Stomach (tissue), 9 donors: Measurements from ENCODE around the gene CNNM4. TPM values are rescaled to one million over a fixed set of nuclear protein-coding genes. Genes with fewer than 3 reads are reported as not detected.

ENCODE experiments used
- DNase-seq, 2 donors: peaks; one replicate each; pipeline versions ENCODE4 v3.0.0 to v3.0.0-alpha.2; 2013 to 2019
- H3K27ac ChIP-seq, 5 donors: fragments of 200-600 bp in 4 of 5; sonication (generic) in 4 of 5; one replicate each; pipeline ENCODE4 v1.5.1; 2013 to 2019; ENCODE audit warnings: mild to moderate bottlenecking in 1 of 5, moderate library complexity in 1 of 5
- H3K27me3 ChIP-seq, 3 donors: fragments of 200-600 bp; sonication (generic); one replicate each; pipeline ENCODE4 v1.5.1; 2017 to 2019; ENCODE audit warnings: mixed run types in 1 of 3
- H3K36me3 ChIP-seq, 4 donors: fragments of 200-600 bp; sonication (generic); 1 replicate in 3 of 4; 2 replicates in 1 of 4; pipeline ENCODE4 v1.5.1; 2016 to 2019
- H3K4me1 ChIP-seq, 4 donors: fragments of 200-600 bp; sonication (generic); one replicate each; pipeline ENCODE4 v1.5.1; 2016 to 2019
- H3K4me3 ChIP-seq, 4 donors: fragments of 200-600 bp; sonication (generic) in 3 of 4; one replicate each; pipeline ENCODE4 v1.5.1; 2016 to 2019; ENCODE audit warnings: mild to moderate bottlenecking in 1 of 4
- H3K9me3 ChIP-seq, 4 donors: fragments of 200-600 bp; sonication (generic); one replicate each; pipeline ENCODE4 v1.5.1; 2016 to 2019
- CTCF ChIP-seq, 7 experiments: fragments of 450-650 bp in 4 of 7; fragments of 200-600 bp in 3 of 7; sonication (generic) in 3 of 7; IDR thresholded peaks; one replicate each; pipeline ENCODE4 v1.5.1; 2016 to 2019; ENCODE audit warnings: antibody characterized with exemption in 7 of 7, control low read depth in 2 of 7, mild to moderate bottlenecking in 1 of 7
- EP300 ChIP-seq: sonication (generic); formaldehyde crosslinking; IDR thresholded peaks from one replicate; pipeline ENCODE4 v1.6.1; 2017; ENCODE audit warnings: antibody characterized with exemption
- POLR2A ChIP-seq, 4 donors: fragments of 450-650 bp; IDR thresholded peaks; one replicate each; pipeline ENCODE4 v1.6.1; 2016; ENCODE audit warnings: antibody characterized with exemption in 4 of 4, control low read depth in 2 of 4, mild to moderate bottlenecking in 1 of 4, moderate library complexity in 1 of 4
- POLR2AphosphoS5 ChIP-seq, 3 donors: sonication (generic); formaldehyde crosslinking; IDR thresholded peaks; one replicate each; pipeline ENCODE4 v1.6.1; 2016; ENCODE audit warnings: antibody characterized with exemption in 3 of 3
- WGBS, 5 donors: extraction: QIAGEN DNeasy Blood & Tissue Kit in 3 of 5; methylation state at CpG; one replicate each; pipeline versions ENCODE4 v1.1.5 to v1.1.7; 2013 to 2018; 5-methylcytosine and 5-hydroxymethylcytosine counted together
- intact Hi-C: fragments of 100-400 bp; cut with DNase I; formaldehyde crosslinking; loops from one replicate; pipeline ENCODE4 v1.15.1; 2023; ENCODE audit warnings: low total_unique reads
- polyA plus RNA-seq, 3 donors: library from polyadenylated mRNA; stranded (reverse); fragments of 200-250 nt; gene quantifications; one replicate each; pipeline ENCODE4 v1.2.3, GENCODE V29; 2013
- total RNA-seq, 5 donors: library from RNA; depleted of rRNA; stranded (reverse); fragments of >200 nt; gene quantifications; one replicate each; pipeline versions ENCODE4 v1.1.0 to v1.2.3, GENCODE V29; 2014 to 2016
- donor health status: healthy with polysubstance abuse.
- donor health status: Bipolar disorder and iron deficiency.
- donor health status: healthy.

Gene CNNM4
- total and polyA plus RNA-seq, 8 donors: 1.2 to 26.6 (median 2.8) TPM

- H3K27me3 ChIP-seq: no peaks in the 10 kb centered on the region
- 55 to 58% (median 57%) methylated on average over 7 of the region's 7 CpGs for WGBS, 5 donors
- DNase-seq: no peak
These were observed 6.9 kb upstream of the CNNM4 start for GRCh38 chr2:96753661-96754282.

DNA sequence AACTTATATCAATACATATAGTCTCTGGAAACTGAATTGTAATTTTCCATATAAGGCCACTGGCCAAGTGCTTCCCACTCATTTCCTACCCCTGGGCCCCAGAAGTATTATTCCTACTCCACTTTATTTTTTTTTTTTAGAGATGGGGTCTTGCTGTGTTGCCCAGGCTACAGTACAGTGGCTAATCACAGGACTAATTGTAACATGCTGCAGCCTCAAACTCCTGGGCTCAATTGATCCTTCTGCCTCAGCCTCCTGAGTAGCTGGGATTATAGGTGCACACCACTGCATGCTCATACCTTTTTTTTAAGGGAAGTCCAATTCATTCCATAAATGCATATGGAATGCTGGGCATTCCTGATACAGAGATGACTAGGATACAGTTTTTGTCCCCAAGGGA is 6.4 kb upstream of the CNNM4 start:
- no peaks in the 10 kb centered on the region for H3K36me3 ChIP-seq

More at GRCh38 chr2:96753661-96754282, 6.9 kb upstream of the CNNM4 start:
- Histone ChIP-seq H3K36me3 (no peaks in the 10 kb centered on the region), H3K9me3 (no peaks in the 10 kb centered on the region), H3K4me1 (peaks cover 0 to under 1% (median 0%) of the 10 kb centered on the region in 4 donors), H3K4me3 (no peak overlapping the region), H3K27ac (no peak overlapping the region)
- TF ChIP-seq EP300 (no peak), POLR2AphosphoS5 (IDR thresholded peaks at IDR 0.05) (no peak), CTCF (IDR thresholded peaks at IDR 0.05) (no peak), POLR2A (IDR thresholded peaks at IDR 0.05) (no peak)
- intact Hi-C loops: no loop called here

DNA sequence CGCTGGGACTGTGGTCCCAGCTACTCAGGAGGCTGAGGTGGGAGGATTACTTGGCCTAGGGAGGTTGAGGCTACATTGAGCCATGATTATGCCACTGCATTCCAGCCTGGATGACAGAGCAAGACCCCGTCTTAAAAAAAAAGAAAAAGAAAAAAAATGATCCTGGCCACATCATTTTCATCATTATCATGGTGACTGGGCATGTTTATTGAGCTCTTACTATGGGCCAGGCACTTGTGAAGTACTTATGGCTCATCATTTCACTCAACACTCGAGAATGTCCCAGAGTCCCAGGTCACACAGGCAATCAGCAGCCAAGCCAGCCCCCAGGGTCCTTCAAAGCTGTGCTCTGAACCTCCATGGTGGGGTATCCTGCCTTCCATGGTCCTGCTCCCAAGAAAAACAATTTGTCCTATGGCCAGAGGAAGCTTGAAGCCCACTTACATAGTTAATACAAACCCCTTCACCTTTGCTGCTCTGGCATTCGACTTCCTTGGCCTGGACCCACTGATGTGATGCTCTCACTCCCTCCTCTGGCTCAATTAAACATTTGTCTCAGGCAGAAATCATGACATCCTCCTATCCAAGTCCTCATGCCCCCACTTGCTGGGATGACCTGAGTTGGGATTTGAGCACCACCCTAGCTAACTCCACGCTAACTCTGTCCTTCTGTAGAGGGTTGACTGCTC is 3.8 kb upstream of the CNNM4 start:
- no peak for DNase-seq
- no peak overlapping the region for H3K27ac ChIP-seq
- intact Hi-C loops: no loop called here
- peaks cover 13 to 28% (median 24%) of the 10 kb centered on the region in 4 donors for H3K4me1 ChIP-seq
- no peaks in the 10 kb centered on the region for H3K27me3 ChIP-seq
- H3K36me3 ChIP-seq: no peaks in the 10 kb centered on the region
- H3K9me3 ChIP-seq: no peaks in the 10 kb centered on the region
- TF ChIP-seq POLR2A (IDR thresholded peaks at IDR 0.05): no peak
- TF ChIP-seq EP300: no peak
- TF ChIP-seq POLR2AphosphoS5 (IDR thresholded peaks at IDR 0.05): no peak
- TF ChIP-seq CTCF (IDR thresholded peaks at IDR 0.05): no peak
- no peak overlapping the region for H3K4me3 ChIP-seq
- 87 to 90% (median 88%) methylated on average over 5 of the region's 5 CpGs for WGBS, 5 donors

More for the DNA sequence above, 6.4 kb upstream of the CNNM4 start:
- intact Hi-C loops: no loop called here
- Histone ChIP-seq H3K4me1 (peaks cover 0 to 6% (median 3%) of the 10 kb centered on the region in 4 donors), H3K27me3 (no peaks in the 10 kb centered on the region), H3K9me3 (no peaks in the 10 kb centered on the region), H3K4me3 (no peak overlapping the region), H3K27ac (no peak overlapping the region)
- TF ChIP-seq POLR2A (IDR thresholded peaks at IDR 0.05) (no peak), EP300 (no peak), POLR2AphosphoS5 (IDR thresholded peaks at IDR 0.05) (no peak), CTCF (IDR thresholded peaks at IDR 0.05) (no peak)
- DNase-seq: no peak

- H3K27ac ChIP-seq: no peak overlapping the region
- no peaks in the 10 kb centered on the region for H3K27me3 ChIP-seq
- TF ChIP-seq POLR2AphosphoS5 (IDR thresholded peaks at IDR 0.05) (no peak), EP300 (no peak), CTCF (IDR thresholded peaks at IDR 0.05) (no peak), POLR2A (IDR thresholded peaks at IDR 0.05) (no peak)
- H3K4me1 ChIP-seq: peaks cover 19 to 33% (median 30%) of the 10 kb centered on the region in 4 donors
- no peaks in the 10 kb centered on the region for H3K9me3 ChIP-seq
- DNase-seq: no peak
- no peaks in the 10 kb centered on the region for H3K36me3 ChIP-seq
- intact Hi-C loops: no loop called here
- no peak overlapping the region for H3K4me3 ChIP-seq
- WGBS, 5 donors: 94 to 100% (median 95%) methylated on average over 3 to 6 of the region's 6 CpGs
These were observed 3.2 kb upstream of the CNNM4 start for GRCh38 chr2:96757477-96757860.
